Measurements from ENCODE around the gene TTC28. TPM values are rescaled to one million over a fixed set of nuclear protein-coding genes. Genes with fewer than 3 reads are reported as not detected.

The TTC28 gene
- total RNA-seq, 4 donors from 2014 or later, result 43.8 to 130 (median 92.0) TPM

- Histone ChIP-seq H3K9me3 (no peaks in the 10 kb centered on the region), H3K36me3 (no peaks in the 10 kb centered on the region), H3K4me1 (no peaks in the 10 kb centered on the region), H3K27ac (no peak overlapping the region), H3K27me3 (no peaks in the 10 kb centered on the region), H3K4me3 (no peak overlapping the region)
- TF ChIP-seq POLR2A (IDR thresholded peaks at IDR 0.05) (no peak), CTCF (IDR thresholded peaks at IDR 0.05) (no peak)
- no peak for DNase-seq
- intact Hi-C loops (cut with DNase I; ENCODE audit: low total_unique reads), result no loop called here
Measured at GRCh38 chr22:28414913-28415312, 264.7 kb downstream of the TTC28 start.

- Histone ChIP-seq H3K36me3 (no peaks in the 10 kb centered on the region), H3K4me1 (no peaks in the 10 kb centered on the region), H3K27ac (peak overlapping the region in 1 of 2 donors; percentile 26), H3K27me3 (no peaks in the 10 kb centered on the region), H3K9me3 (no peaks in the 10 kb centered on the region), H3K4me3 (no peak overlapping the region)
- DNase-seq, result no peak
- TF ChIP-seq POLR2A (IDR thresholded peaks at IDR 0.05) (no peak), CTCF (IDR thresholded peaks at IDR 0.05) (no peak)
- intact Hi-C loops (cut with DNase I; ENCODE audit: low total_unique reads), result no loop called here
Measured at GRCh38 chr22:28413612-28414399, 265.8 kb downstream of the TTC28 start.

GRCh38 chr22:28412109-28412508 is 267.5 kb downstream of the TTC28 start:
- H3K4me3 ChIP-seq, result no peak overlapping the region
- no peaks in the 10 kb centered on the region for H3K9me3 ChIP-seq
- intact Hi-C loops (cut with DNase I; ENCODE audit: low total_unique reads), result no loop called here
- H3K27ac ChIP-seq, result no peak overlapping the region
- H3K4me1 ChIP-seq, result no peaks in the 10 kb centered on the region
- no peaks in the 10 kb centered on the region for H3K36me3 ChIP-seq
- TF ChIP-seq POLR2A (IDR thresholded peaks at IDR 0.05) (no peak), CTCF (IDR thresholded peaks at IDR 0.05) (no peak)
- no peak for DNase-seq
- no peaks in the 10 kb centered on the region for H3K27me3 ChIP-seq

GRCh38 chr22:28411125-28411524 is 268.5 kb downstream of the TTC28 start:
- TF ChIP-seq CTCF (IDR thresholded peaks at IDR 0.05) (no peak), POLR2A (IDR thresholded peaks at IDR 0.05) (no peak)
- Histone ChIP-seq H3K27me3 (no peaks in the 10 kb centered on the region), H3K4me3 (no peak overlapping the region), H3K36me3 (no peaks in the 10 kb centered on the region), H3K27ac (peak overlapping the region; percentile 12 to 36), H3K9me3 (no peaks in the 10 kb centered on the region), H3K4me1 (no peaks in the 10 kb centered on the region)
- intact Hi-C loops (cut with DNase I; ENCODE audit: low total_unique reads), result no loop called here
- DNase-seq, result no peak

GRCh38 chr22:28410050-28410816 is 269.4 kb downstream of the TTC28 start:
- intact Hi-C loops (cut with DNase I; ENCODE audit: low total_unique reads), result no loop called here
- no peak for TF ChIP-seq POLR2A (IDR thresholded peaks at IDR 0.05)
- no peak for TF ChIP-seq CTCF (IDR thresholded peaks at IDR 0.05)
- no peaks in the 10 kb centered on the region for H3K27me3 ChIP-seq
- H3K27ac ChIP-seq, result peak overlapping the region in 1 of 2 donors; percentile 0
- no peak for DNase-seq
- H3K4me1 ChIP-seq, result no peaks in the 10 kb centered on the region
- no peaks in the 10 kb centered on the region for H3K9me3 ChIP-seq
- H3K36me3 ChIP-seq, result no peaks in the 10 kb centered on the region
- no peak overlapping the region for H3K4me3 ChIP-seq

Data from uterus (tissue), 4 donors.